NCI-H187 (cell line): ENCODE measurements around the gene POLL.
A peak's percentile ranks its signal among the peaks of the same experiment; 100 is the strongest.
"Not testable (repeated sequence)": the region's sequence is repeated elsewhere in the genome, so short reads cannot be mapped to it uniquely, and the experiment has no call there.

Experiments
- DNase-seq, 2 experiments: peaks; one replicate each; lab custom pipeline; 2025; lab: John Stamatoyannopoulos, UW

POLL gene

DNA sequence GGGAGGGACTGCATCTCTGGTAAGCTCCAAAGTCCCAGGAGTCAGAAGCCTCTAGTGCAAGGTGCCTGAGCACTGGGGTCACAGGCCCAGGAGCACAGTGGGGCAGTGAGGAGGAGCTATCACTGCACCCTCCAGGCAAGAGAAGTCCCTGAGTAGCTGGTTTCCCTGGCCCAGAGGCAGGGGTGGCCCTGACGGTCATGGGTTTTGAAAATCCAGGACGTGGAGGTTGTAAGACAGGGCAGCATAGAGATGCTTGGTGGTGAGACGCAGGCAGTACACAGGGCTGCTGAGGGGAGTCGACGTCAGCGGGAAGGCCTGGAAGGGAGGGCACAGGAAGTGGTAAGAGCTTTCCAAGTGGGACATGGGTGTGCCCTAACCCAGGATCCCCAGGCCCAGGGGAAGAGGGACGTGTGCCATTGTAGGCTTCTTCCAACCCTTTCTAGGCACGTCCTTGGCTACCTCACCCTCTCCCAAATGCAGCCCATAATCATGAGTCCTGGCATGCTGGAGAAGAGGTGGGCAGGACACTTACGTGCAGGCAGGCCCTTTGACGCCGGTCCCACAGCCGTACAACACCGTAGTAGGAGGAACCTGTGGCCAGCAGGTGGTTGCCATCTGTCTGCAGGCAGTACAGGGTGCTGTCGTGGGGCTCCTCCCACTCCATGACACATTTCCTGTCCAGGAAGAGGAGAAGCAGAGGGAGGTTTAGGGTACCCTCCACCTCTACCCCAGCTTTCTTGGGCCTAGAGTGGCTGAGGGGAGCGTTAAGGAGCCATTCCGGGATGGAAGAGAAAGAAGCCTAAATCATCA is 23.2 kb upstream of the POLL start:
- no peak for DNase-seq

DNA sequence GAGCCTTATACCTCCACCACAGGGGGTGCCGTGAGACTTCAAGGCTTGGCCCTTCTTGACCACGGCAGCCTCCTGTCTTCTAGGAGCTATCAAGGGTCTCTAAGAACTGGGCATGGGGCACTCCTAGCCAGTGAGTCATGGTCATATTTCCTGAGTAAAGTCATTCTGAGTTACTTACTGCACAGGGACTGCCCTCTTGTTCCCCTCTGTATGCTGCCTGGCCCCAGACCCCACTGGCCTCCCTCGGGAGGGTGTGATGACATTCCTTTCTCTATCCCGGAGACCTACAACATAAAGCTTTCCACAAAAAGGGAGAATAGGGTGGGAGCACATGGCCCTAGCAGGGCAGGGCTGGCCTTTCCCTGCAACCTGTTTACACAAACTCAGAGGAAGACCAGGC is 21.4 kb upstream of the POLL start:
- no peak for DNase-seq

DNA sequence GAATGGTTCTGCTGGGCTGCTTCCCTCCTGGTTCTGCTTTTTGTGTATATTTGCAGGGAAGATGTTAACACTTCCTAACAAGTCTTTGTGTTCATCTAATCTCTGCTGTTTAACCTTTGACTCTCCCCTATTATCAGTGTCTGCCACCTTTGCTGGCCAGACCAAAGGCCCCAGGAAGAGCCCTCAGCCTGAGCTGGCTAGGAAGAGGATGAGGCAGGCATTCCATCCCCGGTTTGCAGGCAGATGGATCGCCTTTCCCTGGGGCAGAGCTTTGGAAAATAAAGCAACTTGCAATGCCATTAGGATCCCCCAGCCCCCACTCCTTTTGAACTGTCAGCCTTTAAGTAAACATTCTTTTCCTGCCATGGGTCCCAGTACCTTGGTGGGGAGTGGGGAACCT is 19.1 kb upstream of the POLL start:
- no peak for DNase-seq

DNA sequence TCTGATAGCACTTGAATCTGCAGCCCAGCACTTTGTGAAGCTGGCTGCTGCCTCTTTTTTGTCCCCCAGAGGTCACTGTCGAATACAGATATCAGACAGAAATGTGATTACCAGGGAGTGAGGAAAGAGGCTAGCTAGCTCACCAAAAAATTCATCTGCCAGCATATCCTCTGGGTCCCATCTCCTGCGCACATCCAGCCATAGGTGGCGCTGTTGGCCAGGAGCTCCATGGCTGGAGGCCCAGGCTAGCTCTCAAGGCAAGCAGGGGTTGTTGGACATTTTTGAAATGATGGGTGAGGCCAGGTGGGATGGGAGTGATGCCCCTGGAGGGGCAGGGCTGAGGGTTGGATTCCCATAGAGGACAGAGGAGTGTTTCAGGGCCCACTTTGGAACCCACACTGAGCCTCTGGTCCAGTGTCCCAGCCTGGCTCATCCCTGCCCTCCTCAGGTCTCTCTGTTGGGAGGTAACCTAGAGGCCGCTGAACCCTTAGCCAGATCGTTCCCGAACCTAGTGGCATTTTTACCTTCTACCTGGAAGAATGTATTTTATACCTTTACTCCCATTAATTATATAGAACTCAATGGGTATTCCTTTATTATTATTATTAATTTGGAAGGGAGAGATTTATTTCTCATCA is 14.8 kb upstream of the POLL start:
- peak in 1 of 2 experiments; percentile 9 for DNase-seq

DNA sequence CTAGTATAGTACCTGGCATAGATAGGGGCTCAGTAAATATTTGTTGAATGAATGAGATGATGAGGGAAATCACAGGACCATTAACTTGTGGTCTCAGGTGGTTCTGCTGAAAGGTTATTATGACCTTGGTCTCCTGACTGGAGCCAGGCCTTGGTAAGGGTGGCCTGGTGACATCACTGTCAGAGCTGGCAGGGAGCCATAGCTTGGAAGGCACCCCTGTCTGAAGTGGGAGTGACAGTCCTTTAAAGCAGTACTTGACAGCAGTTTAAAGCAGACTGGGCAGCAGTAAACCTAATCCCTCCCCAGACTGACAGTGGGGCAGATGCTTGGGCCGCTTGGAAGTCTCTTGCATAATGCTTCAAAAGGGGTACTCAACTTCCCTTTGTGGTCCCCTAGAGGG is 13.5 kb upstream of the POLL start:
- DNase-seq = no peak

DNA sequence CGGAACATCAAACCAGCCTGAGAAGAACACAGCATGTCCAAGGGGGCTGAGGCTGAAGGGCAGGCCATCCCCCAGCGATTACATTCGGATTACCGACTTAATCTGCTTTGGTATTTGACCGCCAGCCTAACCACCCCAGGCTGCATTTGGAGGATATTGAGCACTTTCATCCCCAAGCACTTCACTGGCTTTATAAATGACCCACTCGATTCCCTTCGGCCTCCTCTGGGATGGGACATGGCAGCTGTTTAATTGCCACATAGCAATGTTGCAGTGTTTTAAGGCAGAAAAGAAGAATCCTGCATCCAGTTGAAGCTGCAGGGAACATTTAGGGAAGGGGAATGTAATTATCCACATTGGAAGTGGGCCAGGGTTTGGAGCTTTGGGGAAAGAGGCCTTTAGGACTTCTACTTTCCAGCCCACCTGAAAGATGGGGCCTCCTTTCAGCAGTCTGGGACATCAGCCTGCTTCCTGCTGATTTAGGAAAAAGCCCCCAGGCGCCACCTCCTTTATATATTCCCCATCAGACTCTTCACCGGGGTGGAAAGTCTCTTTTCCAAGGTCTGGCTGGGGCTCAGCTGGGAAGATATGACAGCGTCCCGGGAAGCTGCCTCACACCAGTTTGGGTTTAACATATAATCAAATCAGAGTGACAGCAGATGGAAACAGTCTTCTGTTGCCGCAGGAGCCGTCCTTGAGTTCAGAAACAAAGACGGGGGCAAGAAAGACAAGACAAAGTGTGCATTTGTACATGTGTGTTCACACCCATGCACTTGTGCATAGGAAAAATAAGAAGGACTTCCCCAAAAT is 9.2 kb upstream of the POLL start:
- DNase-seq = no peak

DNA sequence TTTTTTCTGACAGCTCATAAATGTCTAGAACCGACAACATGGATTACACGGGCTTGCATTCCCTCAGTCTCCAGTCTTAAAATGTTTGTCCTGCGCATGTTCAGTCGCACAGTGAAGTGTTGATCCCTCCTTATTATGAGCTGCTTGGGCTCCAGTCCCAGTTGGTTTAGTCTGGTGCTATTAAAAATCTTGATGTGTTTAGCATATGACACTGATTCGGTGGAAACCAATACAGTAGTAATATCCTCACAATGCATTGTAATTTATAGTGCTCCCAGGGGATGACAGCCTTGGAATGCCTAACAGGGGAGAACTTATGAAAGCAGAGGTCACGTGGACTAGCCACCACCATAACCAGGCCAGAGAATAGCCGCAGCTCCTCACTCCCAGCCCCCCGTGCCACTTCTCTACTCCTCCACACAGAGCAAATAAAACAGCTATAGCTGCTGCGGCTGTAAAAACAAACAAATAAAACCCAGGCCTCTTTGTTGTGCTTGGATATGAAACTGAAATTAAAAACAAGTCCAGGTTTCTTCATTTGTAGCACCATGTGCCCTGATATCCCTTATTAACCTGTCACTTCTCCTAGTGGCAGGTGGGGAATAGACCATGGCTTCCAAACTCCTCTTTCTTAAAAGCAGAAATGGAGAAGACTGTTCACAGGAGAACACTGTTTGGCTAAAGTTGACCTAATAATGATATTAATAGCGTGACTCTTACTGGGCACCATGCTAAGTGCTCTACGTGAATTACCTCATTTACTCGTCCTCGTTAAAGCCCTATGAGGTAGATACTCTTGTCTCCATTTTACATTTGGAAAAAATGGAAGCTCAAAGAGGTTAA is 7.8 kb upstream of the POLL start:
- DNase-seq = no peak

DNA sequence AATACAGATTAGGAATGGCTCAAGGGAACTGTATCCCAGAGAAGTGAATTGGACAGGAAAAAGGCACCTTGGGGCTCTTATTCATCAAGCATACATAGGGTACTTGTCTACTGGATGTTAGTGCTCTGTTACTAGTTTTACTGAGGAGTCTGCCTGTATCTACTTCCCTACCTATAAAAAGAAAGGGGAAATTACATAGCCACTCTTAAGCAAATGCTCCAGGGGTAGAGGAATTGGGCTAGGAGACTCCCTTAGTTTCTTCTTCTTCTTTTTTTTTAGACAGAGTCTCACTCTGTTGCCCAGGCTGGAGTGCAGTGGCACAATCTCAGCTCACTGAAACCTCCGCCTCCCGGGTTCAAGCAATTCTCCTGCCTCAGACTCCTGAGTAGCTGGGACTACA is 5.3 kb upstream of the POLL start:
- DNase-seq = not testable (repeated sequence)

DNA sequence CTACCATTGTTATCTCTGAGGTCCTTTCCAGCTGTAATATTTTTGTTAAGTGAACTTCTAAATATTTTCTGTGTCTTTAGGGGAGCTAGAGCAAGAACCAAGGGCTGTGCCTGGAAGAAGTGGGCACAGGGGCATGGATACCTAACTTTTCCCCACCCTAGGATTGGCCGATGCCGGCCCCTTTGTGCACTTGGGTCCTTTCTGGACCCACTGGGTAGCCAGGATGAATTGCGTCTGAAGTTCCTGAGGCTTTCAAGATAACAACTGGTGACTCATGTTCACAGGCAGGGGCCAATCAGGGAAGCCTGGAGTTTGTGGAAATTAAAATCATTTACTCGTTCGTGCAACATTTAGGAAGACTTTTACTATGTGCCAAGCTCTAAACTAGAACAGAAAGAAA is 822 bp upstream of the POLL start:
- DNase-seq = no peak

DNA sequence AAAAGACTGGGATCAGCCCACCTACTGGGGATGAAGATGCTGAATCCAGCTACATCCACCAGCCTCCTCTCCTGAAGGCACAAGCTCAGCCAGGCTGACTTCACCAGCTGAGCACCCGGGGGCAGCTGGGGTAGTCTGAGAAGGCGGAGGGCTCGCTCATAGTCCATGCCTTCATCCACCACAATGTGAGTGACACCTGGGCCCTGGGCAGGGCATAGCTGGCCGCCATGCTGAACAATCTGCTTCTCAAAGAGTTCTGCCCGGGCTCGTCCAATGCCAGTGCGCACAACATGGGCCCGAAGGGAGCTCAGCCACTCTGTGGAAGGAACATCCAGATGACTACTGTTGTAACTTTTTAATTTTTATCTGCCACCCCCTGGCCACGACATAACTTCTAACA is 2.2 kb downstream of the POLL start:
- DNase-seq = no peak

DNA sequence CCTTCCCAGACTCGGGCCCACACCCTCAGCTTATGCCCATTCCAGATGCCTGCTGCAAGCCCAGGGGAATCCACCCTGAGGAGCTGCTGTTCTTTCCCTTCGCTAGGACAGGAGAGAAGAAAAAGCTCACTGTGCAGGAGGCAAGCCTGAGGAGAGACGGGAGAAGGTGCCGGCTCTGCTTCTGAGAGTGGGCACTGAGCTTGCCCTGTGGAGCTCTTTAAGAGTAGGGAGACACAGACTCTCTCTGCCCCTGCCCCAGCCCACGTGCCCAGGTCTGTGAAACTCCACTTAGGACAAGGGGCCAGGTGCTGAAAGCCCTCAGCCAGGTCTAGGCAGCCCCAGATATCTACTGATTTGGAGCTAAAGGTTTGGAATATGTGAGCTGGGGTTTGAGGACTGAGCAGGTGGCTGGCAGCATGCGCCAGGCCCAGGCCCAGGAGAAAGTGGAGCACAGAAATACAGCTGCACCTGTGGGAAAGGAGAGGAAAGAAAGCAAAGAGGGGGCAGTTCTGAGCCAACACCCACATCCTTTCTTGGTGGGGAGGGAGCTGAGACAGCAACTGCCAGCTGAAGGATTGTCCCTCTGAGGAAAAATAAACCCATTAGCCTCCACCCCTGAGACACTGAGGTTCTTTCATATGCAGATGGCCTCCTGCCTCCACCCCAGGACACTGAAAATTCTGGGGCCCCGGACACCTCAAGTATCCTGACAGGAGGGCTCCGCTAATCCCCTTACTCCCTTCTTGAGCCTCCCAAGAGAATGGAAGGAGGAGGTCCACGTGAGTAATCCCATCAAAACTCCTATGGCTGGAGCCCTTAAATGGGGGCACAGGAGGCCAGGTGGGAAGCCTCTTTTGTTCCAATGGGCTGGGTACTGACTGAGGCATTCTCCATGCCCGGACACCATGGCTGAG is 7.3 kb downstream of the POLL start:
- DNase-seq = no peak

DNA sequence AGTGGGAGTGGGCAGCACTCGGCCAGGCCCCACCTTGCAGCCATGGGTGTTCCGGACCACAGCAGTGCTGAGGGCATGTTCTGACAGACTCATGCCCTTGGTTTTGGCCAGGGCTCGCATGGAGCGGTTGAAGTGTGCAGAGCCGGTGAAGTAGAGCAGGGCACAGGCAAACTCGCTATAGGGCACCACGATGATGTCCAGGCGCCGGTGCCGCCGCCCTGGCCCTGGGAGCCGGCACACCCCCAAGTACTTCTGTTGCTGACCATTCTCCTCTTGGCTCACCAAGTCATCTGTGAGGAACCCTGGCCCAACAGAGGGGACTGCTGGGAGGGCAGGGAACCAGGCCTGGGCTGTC is 8.6 kb downstream of the POLL start:
- no peak for DNase-seq

DNA sequence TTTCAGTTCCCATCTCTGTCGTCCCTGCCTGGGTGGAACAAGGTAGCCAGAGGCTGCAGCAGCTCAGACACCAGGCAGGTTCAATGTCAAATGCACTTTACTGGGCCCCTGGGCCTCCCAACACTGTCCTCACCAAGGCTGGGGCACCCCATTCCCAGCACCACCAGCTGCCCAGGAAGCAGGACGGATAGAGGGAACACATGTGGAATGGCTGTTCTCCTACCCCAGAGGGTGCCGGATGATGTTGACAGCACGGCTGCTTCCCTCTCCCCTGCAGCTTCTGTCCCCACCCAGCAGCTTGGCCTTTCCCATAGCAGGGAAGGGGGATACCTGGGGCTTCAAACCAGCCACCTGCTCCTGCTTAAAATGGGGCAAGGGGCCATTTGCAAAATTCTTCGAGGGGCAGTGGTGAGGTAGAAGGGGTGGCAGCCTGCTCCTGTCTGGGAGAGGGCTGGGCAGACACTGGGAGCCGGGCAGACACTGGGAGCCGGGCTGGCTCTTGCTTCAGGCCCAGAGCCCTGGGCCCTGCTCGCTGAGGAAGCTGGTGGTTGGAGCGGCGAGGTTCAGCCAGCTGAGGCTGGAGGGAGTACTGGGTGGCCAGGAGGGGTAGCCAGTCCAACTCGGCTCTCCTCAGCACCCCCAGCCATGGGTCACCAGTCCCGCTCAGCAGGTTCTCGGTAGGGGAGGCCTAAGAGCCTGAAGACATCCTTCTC is 9.1 kb downstream of the POLL start:
- DNase-seq = no peak

DNA sequence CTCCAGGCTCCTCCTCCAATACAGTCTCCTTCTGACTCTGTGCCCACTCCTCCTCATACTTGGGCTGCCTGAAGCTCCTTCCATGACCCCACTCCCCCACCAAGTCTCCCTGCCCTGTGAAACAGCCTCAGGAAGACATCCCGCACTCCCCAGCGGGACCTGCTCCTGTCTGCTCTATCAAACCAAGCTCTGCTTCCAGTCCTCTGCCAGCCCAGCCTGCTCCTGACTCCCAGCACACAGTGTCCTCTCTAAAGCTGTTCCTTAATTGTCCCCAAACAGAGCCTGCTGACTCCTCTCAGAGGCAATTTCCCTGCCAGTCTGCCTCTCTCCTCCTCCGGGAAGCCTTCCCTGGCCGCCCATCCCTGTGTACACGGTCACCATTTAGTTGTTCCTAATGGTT is 9.9 kb downstream of the POLL start:
- DNase-seq = no peak

DNA sequence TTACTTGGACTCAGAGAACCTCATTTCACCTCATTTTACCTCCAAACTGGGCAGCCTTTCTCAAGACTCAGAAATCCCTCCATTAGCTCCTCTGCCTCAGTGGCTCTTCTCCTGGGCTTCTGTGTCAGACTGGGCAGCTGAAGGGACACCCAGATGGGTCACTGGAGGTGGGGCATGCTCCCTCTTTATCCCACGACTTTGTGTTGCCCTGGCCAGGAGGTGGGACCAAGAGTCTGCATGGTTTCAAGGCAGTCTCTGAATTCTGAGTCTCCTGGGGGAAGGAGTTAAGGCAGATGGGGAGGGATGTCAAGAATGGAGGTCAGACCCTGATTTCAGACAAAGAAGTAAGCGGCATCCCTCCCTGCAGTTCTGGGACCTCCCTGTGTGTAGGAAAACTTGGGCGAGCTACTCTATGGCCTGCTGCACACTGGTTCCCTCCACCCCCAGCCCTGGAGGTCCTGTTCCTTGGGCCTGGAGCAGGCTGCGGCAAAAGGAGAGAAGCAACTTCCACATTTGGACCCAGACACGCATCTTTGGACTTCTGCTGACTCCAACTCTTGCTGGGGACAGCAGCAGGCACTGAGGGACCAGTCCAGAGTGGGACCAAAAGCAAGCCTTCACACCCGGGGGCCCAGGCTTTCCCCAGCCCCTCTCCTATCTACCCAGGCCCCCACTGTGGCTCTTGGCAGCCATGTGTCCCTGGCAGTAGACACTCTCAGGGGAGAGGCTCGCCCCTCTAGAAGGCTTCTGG is 10.8 kb downstream of the POLL start:
- no peak for DNase-seq

DNA sequence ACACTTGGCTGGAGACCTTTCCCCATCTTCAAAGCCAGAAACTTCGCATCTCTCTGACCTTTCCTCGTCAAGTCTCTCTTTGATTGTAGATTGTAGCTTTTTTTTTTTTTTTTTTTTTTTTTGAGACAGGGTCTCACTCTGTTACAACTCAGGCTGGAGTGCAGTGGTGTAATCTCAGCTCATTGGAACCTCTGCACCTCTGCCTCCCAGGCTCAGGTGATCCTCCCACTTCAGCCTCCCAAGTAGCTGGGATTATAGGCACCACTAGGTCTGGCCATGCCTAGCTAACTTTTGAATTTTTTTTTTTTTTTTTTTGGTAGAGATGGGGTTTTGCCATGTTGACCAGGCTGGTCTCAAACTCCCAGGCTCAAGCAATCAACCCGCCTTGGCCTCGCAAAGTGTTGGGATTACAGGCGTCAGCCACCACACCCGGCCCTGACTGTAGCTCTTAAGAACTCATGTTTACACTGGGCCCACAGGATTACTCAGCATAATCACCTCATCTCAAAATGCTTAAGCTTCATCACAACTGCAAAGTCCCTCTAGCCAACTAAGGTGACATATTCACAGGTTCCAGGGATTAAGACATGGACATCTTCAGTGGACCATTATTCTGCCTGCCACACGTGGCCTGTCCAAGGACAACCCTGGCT is 11.7 kb downstream of the POLL start:
- DNase-seq = no peak

DNA sequence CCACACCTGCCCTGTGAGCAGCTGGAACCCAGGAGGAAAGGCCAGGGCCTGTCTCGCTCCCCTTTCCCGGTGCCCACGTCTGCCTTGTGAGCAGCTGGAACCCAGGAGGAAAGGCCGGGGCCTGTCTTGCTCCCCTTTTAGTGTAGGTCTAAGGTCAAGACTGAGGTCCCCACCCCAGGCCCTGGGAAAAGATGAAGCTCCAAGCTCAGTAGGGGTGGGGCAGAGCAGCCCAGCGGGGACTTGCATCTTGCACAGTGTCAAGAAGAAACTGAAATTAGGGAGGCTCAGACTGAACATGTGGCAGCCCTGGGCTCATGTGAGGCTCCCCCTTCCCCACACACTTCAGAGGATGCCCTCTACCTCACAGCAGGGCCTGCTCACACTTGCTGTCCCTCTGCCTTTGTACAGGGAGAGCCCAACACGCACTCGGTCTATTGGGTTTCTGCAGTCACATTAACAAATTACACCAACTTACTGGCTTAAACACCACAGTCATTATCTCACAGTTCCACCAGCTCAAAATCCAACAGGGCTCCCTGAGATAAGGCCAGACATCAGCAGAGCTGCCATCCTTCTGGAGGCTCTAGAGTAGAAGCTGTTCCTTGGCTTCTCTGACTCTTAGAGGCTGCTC is 12.4 kb downstream of the POLL start:
- no peak for DNase-seq

DNA sequence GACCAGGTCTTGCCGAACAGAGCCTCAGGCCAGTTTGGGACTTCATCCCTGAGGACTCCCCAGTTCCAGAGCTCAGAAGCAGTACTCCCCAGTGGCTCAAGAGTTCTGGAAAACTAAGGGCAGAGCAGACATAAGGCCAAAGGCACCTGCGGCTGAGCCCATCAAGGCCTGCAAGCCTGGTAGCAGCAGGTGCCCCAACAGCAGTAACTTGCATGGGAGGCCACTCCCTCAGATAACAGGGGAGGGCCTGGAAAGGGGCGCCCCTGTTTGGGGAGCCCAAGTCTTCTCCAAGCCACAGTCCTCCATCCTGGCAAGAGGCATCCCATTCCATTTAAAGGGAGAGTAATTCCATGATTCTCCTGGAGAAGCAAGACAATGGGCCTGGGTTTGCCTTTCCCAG is 13.0 kb downstream of the POLL start:
- no peak for DNase-seq
